ENCODE results near the gene LAMA2.

Gene LAMA2

GRCh38 chr6:128990360-128990759, 107.4 kb downstream of the LAMA2 start:
- no peak for DNase-seq
- intact Hi-C loops (cut with DNase I): no loop called here

DNA sequence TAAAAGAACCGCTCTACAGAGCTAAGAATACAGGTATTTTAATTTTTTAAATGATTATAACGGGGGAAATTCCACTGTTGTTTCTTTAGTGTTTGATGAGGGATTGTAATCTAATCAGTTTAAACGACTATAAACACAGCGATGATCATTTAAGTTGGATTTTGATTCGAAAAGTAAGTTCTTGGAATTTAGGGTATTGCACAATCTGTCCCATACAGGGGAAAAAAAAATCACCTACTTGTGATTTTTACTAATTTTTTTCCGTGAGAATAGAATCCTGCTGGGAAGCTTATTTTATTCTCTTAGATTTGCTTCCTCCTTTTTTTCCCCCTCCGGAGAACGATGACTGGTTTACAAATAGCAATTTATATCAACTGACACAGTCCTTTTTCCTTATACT, 108.0 kb downstream of the LAMA2 start:
- DNase-seq: no peak
- intact Hi-C loops (cut with DNase I): no loop called here

GRCh38 chr6:128993166-128993565, 110.2 kb downstream of the LAMA2 start:
- DNase-seq: peak in 20 of 42 donors; percentile 3 to 60 (median 19)
- intact Hi-C loops (cut with DNase I): no loop called here

DNA sequence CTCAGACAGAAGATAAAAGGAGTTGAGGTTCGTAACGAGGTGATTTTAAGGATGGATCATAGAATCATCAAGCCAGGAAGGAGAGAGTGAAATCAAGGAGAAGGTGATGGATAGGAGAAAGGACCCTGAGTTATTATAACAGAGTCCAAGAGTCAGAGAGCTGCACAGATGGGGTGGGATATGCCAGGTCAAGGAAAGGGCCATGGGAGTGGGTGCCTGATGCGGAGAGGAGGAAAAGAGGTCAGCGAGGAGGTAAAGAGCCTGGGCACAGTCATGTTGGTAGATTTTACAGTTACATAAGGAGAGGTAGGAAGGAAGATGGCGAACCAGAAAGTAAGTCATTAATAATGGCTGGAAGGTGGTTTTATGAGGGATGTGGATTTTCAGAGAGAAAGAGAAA, 114.9 kb downstream of the LAMA2 start:
- no peak for DNase-seq
- intact Hi-C loops (cut with DNase I): no loop called here

DNA sequence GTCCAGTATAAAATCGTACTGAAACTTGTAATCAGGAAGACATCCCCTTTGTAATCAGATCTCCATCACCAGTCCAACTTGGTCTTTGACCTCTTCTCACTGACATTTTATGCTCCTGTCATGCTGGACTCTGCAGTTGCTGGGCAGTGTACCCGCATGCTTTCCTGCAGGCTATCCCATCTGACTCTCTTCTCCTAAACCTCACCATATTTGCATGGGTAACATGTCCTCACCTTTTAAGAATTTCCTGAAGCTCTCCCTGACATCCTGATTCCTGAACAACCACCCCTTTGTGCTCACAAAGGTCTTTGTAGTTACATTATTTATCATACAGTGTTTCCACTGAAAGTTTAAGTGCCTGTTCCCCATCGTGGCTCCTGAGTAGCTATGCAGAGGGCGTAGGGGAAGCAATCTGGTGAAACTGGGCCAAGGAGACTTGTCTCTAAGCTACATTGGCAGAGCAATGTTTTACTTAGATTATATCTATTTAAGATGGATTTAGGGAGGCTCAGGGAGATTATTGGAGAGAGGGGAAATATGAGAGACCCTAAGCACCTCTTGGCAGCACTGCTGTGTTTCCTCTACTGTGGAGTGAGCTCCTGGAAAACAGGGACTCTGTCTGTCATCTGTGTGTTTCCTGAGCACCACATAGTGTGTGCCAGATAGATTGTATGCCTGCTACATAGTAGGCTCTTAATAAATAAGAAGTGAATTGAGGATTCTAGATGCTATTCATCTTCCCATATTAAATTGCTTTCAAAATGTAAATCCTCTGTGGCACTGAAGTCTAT, 124.0 kb downstream of the LAMA2 start:
- DNase-seq: no peak
- intact Hi-C loops (cut with DNase I): no loop called here

- DNase-seq: no peak
- intact Hi-C loops (cut with DNase I): no loop called here
These were observed 124.9 kb downstream of the LAMA2 start for GRCh38 chr6:129007701-129008373.

DNA sequence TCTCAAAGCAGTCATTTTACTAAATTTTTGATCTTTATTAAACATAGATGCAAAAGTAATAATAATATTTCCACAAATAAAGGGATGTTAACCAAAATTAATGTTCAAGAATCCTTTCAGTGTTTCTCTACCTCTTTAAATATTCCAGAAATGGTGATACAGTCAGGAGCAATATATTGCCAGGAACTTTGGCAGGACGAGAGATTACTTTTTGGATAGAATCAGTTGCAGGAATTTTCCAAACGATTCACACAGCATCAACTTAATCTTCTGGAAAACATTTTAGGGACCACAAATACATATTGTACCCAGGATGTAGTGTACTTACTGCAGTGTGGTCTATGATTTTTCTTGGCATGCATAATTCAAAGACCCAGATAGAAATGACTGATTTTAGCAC, 125.7 kb downstream of the LAMA2 start:
- intact Hi-C loops (cut with DNase I): no loop called here
- DNase-seq: no peak

- intact Hi-C loops (cut with DNase I): no loop called here
- DNase-seq: no peak
These were observed 126.9 kb downstream of the LAMA2 start for GRCh38 chr6:129009851-129010250.

GRCh38 chr6:129014302-129014701, 131.4 kb downstream of the LAMA2 start:
- DNase-seq: no peak
- intact Hi-C loops (cut with DNase I): no loop called here

- intact Hi-C loops (cut with DNase I): no loop called here
- DNase-seq: no peak
These were observed 132.8 kb downstream of the LAMA2 start for GRCh38 chr6:129015721-129016120.

- intact Hi-C loops (cut with DNase I): no loop called here
- DNase-seq: no peak
These were observed 133.9 kb downstream of the LAMA2 start for GRCh38 chr6:129016844-129017243.

DNA sequence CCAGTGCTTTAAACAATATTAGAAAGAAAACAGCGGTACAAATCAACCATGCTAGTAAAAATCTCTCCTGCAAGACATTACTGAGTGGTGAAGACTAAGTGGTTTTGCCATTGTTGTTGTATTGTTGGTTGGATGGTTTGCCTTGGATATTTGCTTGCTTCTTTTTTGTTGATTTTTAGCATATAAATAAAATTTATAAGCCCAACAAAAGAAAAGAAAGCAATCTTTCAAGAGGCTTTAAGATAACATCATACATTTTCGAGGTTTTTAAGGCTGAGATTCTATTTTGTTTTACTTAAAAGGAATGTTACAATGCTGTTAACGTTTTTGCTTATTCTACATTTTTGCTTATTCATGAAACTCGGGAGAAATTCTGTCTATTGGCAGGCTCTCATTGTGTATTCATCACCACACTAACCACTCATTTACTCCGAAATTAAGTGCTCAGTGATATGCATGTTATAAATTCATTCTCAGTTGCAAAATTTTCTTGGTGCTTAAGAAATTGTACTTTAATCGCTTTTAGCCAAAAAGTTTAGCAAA, 139.1 kb downstream of the LAMA2 start:
- intact Hi-C loops (cut with DNase I): no loop called here
- no peak for DNase-seq

GRCh38 chr6:129026601-129027000, 143.7 kb downstream of the LAMA2 start:
- intact Hi-C loops (cut with DNase I): no loop called here
- DNase-seq: no peak

DNA sequence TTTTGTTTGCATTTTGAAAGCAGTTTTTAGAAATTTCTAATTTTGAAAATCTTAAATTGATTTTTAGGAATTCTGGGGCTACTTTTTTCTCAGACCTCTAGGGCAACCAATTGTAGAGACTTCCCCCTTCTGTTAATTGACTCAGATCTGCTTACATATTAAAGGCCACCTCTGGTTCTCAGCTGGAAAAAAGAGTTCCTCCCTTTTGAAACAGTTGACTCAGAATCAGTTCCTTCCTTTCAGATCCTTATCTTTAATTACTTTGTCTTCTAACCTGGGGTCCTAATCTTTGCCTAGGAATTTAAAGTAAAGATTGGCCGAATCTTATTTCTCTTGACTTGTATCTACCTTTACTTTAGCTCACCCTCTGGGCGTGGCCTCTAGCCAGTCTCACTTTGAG, 146.8 kb downstream of the LAMA2 start:
- no peak for DNase-seq
- intact Hi-C loops (cut with DNase I): no loop called here

GRCh38 chr6:129030215-129030614, 147.3 kb downstream of the LAMA2 start:
- intact Hi-C loops (cut with DNase I): no loop called here
- no peak for DNase-seq

- intact Hi-C loops (cut with DNase I): no loop called here
- DNase-seq: no peak
These were observed 148.2 kb downstream of the LAMA2 start for GRCh38 chr6:129031051-129031599.

DNA sequence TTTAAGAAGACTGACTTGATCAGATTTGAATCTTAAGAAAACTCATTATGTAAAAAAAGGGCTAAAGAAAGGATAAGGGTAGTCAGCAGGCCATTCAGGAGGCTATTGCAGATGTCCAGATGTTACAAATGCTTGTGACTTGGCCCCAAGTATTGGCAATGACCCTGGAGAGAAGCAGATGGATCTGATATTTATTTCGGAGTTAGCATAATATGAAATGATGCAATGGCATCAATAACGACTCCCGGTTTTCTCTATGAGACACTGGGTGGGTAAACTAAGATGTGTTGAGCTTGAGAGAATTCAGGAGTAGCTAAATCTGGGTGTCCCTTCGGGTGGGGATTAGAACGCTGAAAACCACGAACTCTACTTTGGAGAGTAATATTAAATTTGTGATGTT, 149.7 kb downstream of the LAMA2 start:
- intact Hi-C loops (cut with DNase I): no loop called here
- DNase-seq: no peak

GRCh38 chr6:129033180-129033579, 150.2 kb downstream of the LAMA2 start:
- DNase-seq: no peak
- intact Hi-C loops (cut with DNase I): no loop called here

- DNase-seq: no peak
These were observed 150.6 kb downstream of the LAMA2 start for GRCh38 chr6:129033581-129033980.

GRCh38 chr6:129041563-129041962, 158.6 kb downstream of the LAMA2 start:
- intact Hi-C loops (cut with DNase I): no loop called here
- DNase-seq: no peak

More at GRCh38 chr6:129033581-129033980, 150.6 kb downstream of the LAMA2 start:
- intact Hi-C loops (cut with DNase I): no loop called here
